CD8-positive, alpha-beta memory T cell (primary cell): Measurements from ENCODE around the gene CNTN5. TPM values are rescaled to one million over a fixed set of nuclear protein-coding genes. Genes with fewer than 3 reads are reported as not detected.

ENCODE experiments used
- CTCF ChIA-PET: fragments of 350-600 bp; sonication (Branson Sonifier 250); formaldehyde crosslinking; loops from one replicate; lab custom pipeline; 2021; ENCODE audit warnings: antibody characterized with exemption; lab: Charles Lee
- POLR2A ChIA-PET: fragments of 350-600 bp; sonication (Branson Sonifier 250); formaldehyde crosslinking; loops from one replicate; lab custom pipeline; 2021; ENCODE audit warnings: antibody characterized with exemption; lab: Charles Lee
- DNase-seq, 5 donors: peaks; one replicate each; pipeline versions ENCODE4 v3.0.0 to v3.0.0-alpha.2; 2020 to 2022; ENCODE audit warnings: mixed read lengths in 1 of 5
- H3K27ac ChIP-seq: one replicate; pipeline ENCODE4 v1.7.0; 2013; ENCODE audit warnings: low read depth, mild to moderate bottlenecking, low read length, moderate library complexity
- H3K27me3 ChIP-seq: 2 replicates; pipeline ENCODE4 v1.7.0; 2013; ENCODE audit warnings: low read length, mild to moderate bottlenecking; ENCODE audit not compliant: insufficient read depth, poor library complexity, severe bottlenecking
- H3K36me3 ChIP-seq: 2 replicates; pipeline ENCODE4 v1.7.0; 2013; ENCODE audit warnings: mild to moderate bottlenecking, low read length, moderate library complexity; ENCODE audit not compliant: insufficient read depth
- H3K4me1 ChIP-seq: 2 replicates; pipeline ENCODE4 v1.7.0; 2013; ENCODE audit warnings: mild to moderate bottlenecking, low read length, moderate library complexity; ENCODE audit not compliant: insufficient read depth
- H3K4me3 ChIP-seq: 2 replicates; pipeline ENCODE4 v1.7.0; 2013; ENCODE audit warnings: mild to moderate bottlenecking, low read length
- H3K9me3 ChIP-seq: 2 replicates; pipeline ENCODE4 v1.7.0; 2013; ENCODE audit warnings: mild to moderate bottlenecking, low read length
- H3K27ac Mint-ChIP-seq, 8 donors: one replicate each; pipeline ENCODE4 v1.8.0; 2020 to 2021; ENCODE audit warnings: mixed read lengths in 8 of 8, mild to moderate bottlenecking in 6 of 8, inconsistent platforms in 3 of 8, moderate library complexity in 3 of 8
- H3K27me3 Mint-ChIP-seq, 2 donors: one replicate each; pipeline ENCODE4 v1.8.0; 2020 to 2021; ENCODE audit warnings: mixed read lengths in 2 of 2, mild to moderate bottlenecking in 1 of 2, moderate library complexity in 1 of 2
- H3K36me3 Mint-ChIP-seq, 3 donors: one replicate each; pipeline ENCODE4 v1.8.0; 2020 to 2021; ENCODE audit warnings: mixed read lengths in 3 of 3, inconsistent platforms in 1 of 3, mild to moderate bottlenecking in 1 of 3
- H3K4me1 Mint-ChIP-seq, 3 donors: one replicate each; pipeline ENCODE4 v1.8.0; 2020 to 2021; ENCODE audit warnings: mixed read lengths in 3 of 3, inconsistent platforms in 1 of 3, mild to moderate bottlenecking in 1 of 3
- H3K4me3 Mint-ChIP-seq, 7 donors: one replicate each; pipeline ENCODE4 v1.8.0; 2020 to 2021; ENCODE audit warnings: mixed read lengths in 7 of 7, mild to moderate bottlenecking in 6 of 7, moderate library complexity in 4 of 7, inconsistent platforms in 2 of 7
- H3K9me3 Mint-ChIP-seq, 5 donors: one replicate each; pipeline ENCODE4 v1.8.0; 2020 to 2022; ENCODE audit warnings: mixed read lengths in 5 of 5, mild to moderate bottlenecking in 3 of 5, moderate library complexity in 2 of 5, inconsistent platforms in 1 of 5
- polyA plus RNA-seq: library from polyadenylated mRNA; unstranded; fragments of 300-500 nt; fragmentation: Illumina TruSeq; gene quantifications from one replicate; pipeline ENCODE4 v1.2.3, GENCODE V29; 2021
- total RNA-seq, 2 experiments: library from RNA; stranded (reverse); gene quantifications; one replicate each; pipeline ENCODE4 v1.2.3, GENCODE V29; 2021

CNTN5 gene
- total and polyA plus RNA-seq, 3 experiments from 2014 or later: not detected

DNA sequence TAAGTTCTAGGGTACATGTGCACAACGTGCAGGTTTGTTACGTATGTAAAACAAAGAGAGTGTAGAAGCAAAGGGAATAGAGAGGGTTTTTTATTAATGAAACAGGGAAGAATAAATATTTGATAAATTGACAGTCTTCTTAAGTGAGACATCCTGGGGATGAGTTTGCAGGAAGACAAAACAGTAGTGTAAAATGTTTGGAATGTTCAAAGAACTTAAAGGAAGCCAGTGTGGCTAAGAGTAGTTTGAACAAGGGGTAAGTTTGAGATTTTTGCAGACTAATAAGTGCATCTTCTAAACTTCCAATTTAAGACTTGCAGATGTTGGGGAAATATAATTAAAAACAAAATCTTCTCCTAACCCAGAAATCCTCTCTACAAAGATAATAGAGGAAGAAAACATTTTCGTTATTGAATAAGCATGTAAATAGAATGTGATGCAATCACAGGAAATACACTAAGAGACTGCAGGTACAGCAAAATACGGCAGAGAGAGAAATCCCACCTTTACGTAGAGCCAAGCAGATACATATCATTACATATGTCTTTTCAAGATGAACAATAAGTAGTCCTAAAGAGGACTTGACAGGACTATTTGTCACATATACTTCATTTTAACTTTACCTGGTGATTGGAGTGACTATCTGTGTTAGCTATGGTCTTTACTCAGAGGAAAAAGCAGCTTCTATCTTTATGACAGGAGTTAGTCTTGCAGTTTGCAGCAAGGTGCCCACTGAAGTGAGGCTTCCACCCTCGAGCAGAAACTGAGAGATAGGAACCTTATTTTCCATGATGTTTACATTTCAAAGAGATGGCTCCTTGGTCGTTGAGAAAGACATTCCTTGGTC is 402.1 kb downstream of the CNTN5 start:
- no peak overlapping the region for H3K27ac ChIP-seq
- H3K36me3 Mint-ChIP-seq: peaks cover 0 to 2% (median 0%) of the 10 kb centered on the region in 3 donors
- DNase-seq: no peak
- no peaks in the 10 kb centered on the region for H3K36me3 ChIP-seq
- H3K27me3 ChIP-seq: no peaks in the 10 kb centered on the region
- H3K9me3 Mint-ChIP-seq: peaks cover 4 to 21% (median 13%) of the 10 kb centered on the region in 5 donors
- H3K27me3 Mint-ChIP-seq: no peaks in the 10 kb centered on the region
- H3K4me1 ChIP-seq: no peaks in the 10 kb centered on the region
- no peak overlapping the region for H3K4me3 Mint-ChIP-seq
- no peaks in the 10 kb centered on the region for H3K4me1 Mint-ChIP-seq
- no peak overlapping the region for H3K4me3 ChIP-seq
- CTCF ChIA-PET: no interaction called here
- H3K9me3 ChIP-seq: no peaks in the 10 kb centered on the region
- POLR2A ChIA-PET: no interaction called here
- no peak overlapping the region for H3K27ac Mint-ChIP-seq

DNA sequence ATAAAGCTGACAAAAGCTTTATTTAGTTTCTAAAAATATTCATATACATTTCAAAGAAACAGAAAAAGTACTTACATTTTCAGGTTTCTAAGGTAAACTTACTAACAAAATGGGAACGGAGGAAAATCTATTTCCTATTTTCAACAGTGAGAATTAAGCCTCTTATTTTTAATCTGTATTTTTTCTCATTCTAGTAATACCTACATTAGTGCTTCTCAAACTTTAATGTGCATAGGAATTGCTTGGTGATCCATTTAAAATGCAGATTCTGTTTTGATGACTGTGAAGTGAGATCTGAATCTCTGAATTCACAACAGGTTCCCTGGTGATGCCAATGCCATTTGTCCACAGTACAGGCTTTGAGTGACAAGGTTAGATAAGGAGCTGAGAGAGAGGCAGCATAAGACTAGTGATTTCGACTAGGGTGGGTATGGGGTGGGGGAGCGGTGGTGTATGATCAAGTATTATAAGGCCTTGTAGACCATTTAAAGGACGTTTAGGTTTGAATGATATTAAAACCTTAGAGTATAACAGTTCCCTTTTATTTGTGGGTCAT is 402.8 kb downstream of the CNTN5 start:
- H3K4me1 Mint-ChIP-seq: no peaks in the 10 kb centered on the region
- no peak overlapping the region for H3K4me3 Mint-ChIP-seq
- no peak overlapping the region for H3K27ac Mint-ChIP-seq
- H3K27ac ChIP-seq: no peak overlapping the region
- peaks cover 4 to 21% (median 14%) of the 10 kb centered on the region in 5 donors for H3K9me3 Mint-ChIP-seq
- no peaks in the 10 kb centered on the region for H3K36me3 ChIP-seq
- H3K27me3 Mint-ChIP-seq: no peaks in the 10 kb centered on the region
- POLR2A ChIA-PET: no interaction called here
- no peak for DNase-seq
- no peaks in the 10 kb centered on the region for H3K4me1 ChIP-seq
- peaks cover 0 to 2% (median 0%) of the 10 kb centered on the region in 3 donors for H3K36me3 Mint-ChIP-seq
- H3K9me3 ChIP-seq: no peaks in the 10 kb centered on the region
- H3K27me3 ChIP-seq: no peaks in the 10 kb centered on the region
- no peak overlapping the region for H3K4me3 ChIP-seq
- CTCF ChIA-PET: no interaction called here

DNA sequence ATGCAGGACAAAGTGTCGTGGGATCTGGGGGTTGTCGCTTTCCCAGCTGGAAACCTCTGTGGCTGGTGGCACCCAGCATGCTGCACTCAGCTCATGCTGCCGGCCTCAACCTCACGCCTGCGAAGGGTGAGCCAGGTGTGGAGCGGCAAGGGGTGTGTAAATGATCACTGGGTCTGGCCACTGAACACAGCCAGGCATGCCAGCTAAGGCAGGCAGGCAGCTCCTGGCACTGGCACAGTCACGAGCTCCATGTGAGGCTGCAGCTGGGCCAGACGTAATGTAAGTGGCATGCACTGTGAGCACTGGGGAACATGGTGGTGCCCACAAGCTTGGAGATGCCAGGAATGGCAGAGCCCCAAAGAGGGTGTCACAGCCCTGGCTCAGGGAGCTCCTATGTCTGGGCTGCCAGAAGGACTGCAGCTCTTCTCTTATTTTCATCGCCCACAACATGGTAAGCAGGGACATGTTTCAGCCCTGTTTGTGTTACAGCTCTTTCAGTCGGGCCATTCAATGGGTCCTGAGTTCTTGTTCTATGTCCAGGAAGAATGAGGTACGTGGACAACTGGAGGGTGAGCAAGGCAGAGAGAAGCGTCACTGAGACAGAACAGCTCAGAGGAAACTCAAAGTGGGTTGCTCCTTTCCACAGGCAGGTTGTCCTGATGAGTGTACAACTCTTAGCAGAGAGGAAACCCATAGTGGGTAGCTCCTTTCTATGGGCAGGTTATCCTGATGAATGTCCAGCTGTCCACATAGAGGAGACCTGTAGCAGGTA is 403.8 kb downstream of the CNTN5 start:
- H3K27me3 Mint-ChIP-seq: no peaks in the 10 kb centered on the region
- DNase-seq: no peak
- Histone ChIP-seq H3K36me3 (no peaks in the 10 kb centered on the region), H3K9me3 (no peaks in the 10 kb centered on the region), H3K27me3 (no peaks in the 10 kb centered on the region), H3K27ac (no peak overlapping the region), H3K4me3 (no peak overlapping the region), H3K4me1 (no peaks in the 10 kb centered on the region)
- H3K4me3 Mint-ChIP-seq: no peak overlapping the region
- no peaks in the 10 kb centered on the region for H3K4me1 Mint-ChIP-seq
- peaks cover 6 to 21% (median 14%) of the 10 kb centered on the region in 5 donors for H3K9me3 Mint-ChIP-seq
- no peak overlapping the region for H3K27ac Mint-ChIP-seq
- H3K36me3 Mint-ChIP-seq: peaks cover 0 to 2% (median 0%) of the 10 kb centered on the region in 3 donors
- ChIA-PET CTCF (no interaction called here), POLR2A (no interaction called here)

DNA sequence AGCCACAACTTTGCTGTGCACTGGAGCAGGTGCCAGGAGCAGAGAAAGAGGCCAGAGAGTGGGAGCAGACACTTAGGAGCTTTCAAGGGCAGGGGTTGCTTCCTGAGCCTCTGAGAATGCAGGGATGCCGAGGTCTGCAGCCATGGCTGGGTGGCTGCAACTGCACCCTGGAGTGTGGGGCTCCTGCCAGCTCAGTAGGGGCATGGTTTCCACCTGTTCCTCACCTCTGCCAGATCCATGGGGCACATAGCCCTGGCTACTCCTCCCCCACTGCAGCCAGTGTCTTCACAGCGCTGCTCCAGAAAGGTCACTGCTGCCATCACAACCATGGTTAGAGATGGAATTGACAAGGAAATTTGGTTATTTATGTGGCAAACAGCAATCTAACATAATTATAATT is 404.8 kb downstream of the CNTN5 start:
- POLR2A ChIA-PET: no interaction called here
- H3K27me3 ChIP-seq: no peaks in the 10 kb centered on the region
- no peaks in the 10 kb centered on the region for H3K9me3 ChIP-seq
- no peaks in the 10 kb centered on the region for H3K4me1 ChIP-seq
- peaks cover 6 to 17% (median 11%) of the 10 kb centered on the region in 5 donors for H3K9me3 Mint-ChIP-seq
- no peaks in the 10 kb centered on the region for H3K27me3 Mint-ChIP-seq
- H3K4me3 ChIP-seq: no peak overlapping the region
- CTCF ChIA-PET: no interaction called here
- no peak overlapping the region for H3K27ac Mint-ChIP-seq
- DNase-seq: no peak
- H3K4me3 Mint-ChIP-seq: no peak overlapping the region
- no peak overlapping the region for H3K27ac ChIP-seq
- no peaks in the 10 kb centered on the region for H3K36me3 ChIP-seq
- H3K4me1 Mint-ChIP-seq: no peaks in the 10 kb centered on the region
- peaks cover 0 to 2% (median 0%) of the 10 kb centered on the region in 3 donors for H3K36me3 Mint-ChIP-seq

DNA sequence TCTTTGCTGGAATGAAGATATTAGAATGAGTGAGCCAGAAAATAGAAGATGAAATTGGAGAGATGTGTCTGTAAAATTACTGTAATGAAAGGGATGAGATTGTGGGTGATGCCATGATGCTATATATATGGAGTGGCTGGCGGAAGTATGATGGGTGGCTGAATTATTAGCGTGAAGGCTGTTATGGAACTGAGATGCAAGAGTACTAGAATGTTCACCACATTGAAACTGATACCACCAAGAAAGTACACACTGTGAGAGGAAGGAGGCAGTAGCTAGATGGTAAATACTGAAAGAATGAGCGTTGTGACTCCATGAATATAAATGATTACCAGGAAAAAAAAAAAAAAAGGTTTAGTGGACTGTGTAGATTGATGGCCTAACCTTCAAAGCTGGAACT is 411.9 kb downstream of the CNTN5 start:
- Histone ChIP-seq H3K27me3 (no peaks in the 10 kb centered on the region), H3K4me1 (no peaks in the 10 kb centered on the region), H3K36me3 (no peaks in the 10 kb centered on the region), H3K4me3 (no peak overlapping the region), H3K27ac (no peak overlapping the region), H3K9me3 (no peaks in the 10 kb centered on the region)
- Mint-ChIP-seq H3K9me3 (peaks cover 5 to 32% (median 12%) of the 10 kb centered on the region in 5 donors), H3K4me3 (no peak overlapping the region), H3K27me3 (no peaks in the 10 kb centered on the region), H3K4me1 (no peaks in the 10 kb centered on the region), H3K36me3 (no peaks in the 10 kb centered on the region), H3K27ac (no peak overlapping the region)
- ChIA-PET POLR2A (no interaction called here), CTCF (no interaction called here)
- no peak for DNase-seq

DNA sequence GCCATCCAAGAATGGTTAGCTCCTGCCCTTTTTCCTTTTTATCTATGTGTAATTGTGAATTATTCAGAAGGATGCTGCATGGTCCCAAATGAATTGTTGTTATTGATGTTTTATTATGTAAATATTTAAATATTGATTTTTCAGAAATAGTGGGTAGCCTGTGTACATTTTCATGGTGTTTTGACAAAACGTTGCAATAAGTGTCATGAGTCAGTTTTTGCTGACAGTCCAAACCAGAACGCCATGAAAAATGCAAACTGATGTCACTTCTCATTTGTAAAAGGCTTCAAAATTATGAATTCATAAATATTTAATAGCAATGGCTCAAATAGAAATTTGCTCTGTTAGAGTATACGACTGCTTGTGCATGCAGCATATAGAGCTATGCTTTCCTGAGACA is 422.5 kb downstream of the CNTN5 start:
- H3K4me3 Mint-ChIP-seq: no peak overlapping the region
- ChIA-PET CTCF (no interaction called here), POLR2A (no interaction called here)
- no peak for DNase-seq
- peaks cover 3 to 21% (median 8%) of the 10 kb centered on the region in 5 donors for H3K9me3 Mint-ChIP-seq
- Histone ChIP-seq H3K4me1 (no peaks in the 10 kb centered on the region), H3K36me3 (no peaks in the 10 kb centered on the region), H3K4me3 (no peak overlapping the region), H3K9me3 (no peaks in the 10 kb centered on the region), H3K27me3 (no peaks in the 10 kb centered on the region), H3K27ac (no peak overlapping the region)
- H3K4me1 Mint-ChIP-seq: no peaks in the 10 kb centered on the region
- H3K27me3 Mint-ChIP-seq: no peaks in the 10 kb centered on the region
- no peak overlapping the region for H3K27ac Mint-ChIP-seq
- H3K36me3 Mint-ChIP-seq: peaks cover 0 to 2% (median 0%) of the 10 kb centered on the region in 3 donors

DNA sequence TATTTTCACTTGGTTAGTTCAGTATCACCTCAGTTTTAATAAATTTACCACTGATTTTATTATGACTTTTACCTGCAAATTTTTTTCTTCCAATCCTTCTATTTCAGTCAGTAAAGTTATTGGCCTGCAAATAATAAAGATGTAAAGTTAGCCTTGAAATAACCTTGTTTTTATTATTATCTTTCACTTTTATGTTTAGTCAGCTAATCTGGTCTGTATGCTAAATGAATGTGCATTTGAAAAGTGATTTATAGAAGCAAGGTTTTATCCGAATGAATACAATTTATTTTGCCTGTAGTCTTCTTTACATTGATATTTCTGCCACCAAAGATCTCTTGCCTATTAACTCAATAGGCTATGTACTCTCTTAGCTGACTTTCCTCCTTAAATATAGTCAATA is 425.7 kb downstream of the CNTN5 start:
- Mint-ChIP-seq H3K9me3 (peaks cover 0 to 26% (median 8%) of the 10 kb centered on the region in 5 donors), H3K27ac (no peak overlapping the region), H3K4me1 (no peaks in the 10 kb centered on the region), H3K4me3 (no peak overlapping the region), H3K27me3 (no peaks in the 10 kb centered on the region), H3K36me3 (peaks cover 0 to 2% (median 0%) of the 10 kb centered on the region in 3 donors)
- no peaks in the 10 kb centered on the region for H3K4me1 ChIP-seq
- H3K4me3 ChIP-seq: no peak overlapping the region
- no peak for DNase-seq
- ChIA-PET POLR2A (no interaction called here), CTCF (no interaction called here)
- no peak overlapping the region for H3K27ac ChIP-seq
- no peaks in the 10 kb centered on the region for H3K27me3 ChIP-seq
- H3K9me3 ChIP-seq: no peaks in the 10 kb centered on the region
- H3K36me3 ChIP-seq: no peaks in the 10 kb centered on the region

DNA sequence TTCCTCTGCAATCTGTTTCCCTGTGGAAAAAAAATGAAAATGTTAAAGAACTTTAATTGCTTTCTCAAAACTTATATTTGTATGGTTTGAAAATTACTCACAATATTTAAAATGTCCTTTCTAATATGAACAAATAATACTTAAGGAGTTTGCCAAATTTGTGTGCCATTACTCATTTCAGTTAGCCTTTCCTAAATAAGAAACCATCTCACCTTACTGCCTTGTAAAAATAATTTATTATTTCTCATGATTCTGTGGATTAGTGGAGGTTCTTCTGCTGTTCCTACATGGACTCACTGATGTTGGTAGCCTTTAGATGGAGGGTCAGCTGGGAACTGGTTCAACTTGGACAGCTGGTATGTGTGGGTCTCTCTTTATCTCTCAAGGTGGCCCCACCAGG is 428.6 kb downstream of the CNTN5 start:
- no peak for DNase-seq
- H3K4me3 ChIP-seq: no peak overlapping the region
- Mint-ChIP-seq H3K27ac (no peak overlapping the region), H3K4me3 (no peak overlapping the region), H3K36me3 (peaks cover 0 to 2% (median 0%) of the 10 kb centered on the region in 3 donors), H3K27me3 (no peaks in the 10 kb centered on the region), H3K9me3 (peaks cover 2 to 22% (median 6%) of the 10 kb centered on the region in 5 donors), H3K4me1 (no peaks in the 10 kb centered on the region)
- H3K9me3 ChIP-seq: no peaks in the 10 kb centered on the region
- H3K4me1 ChIP-seq: no peaks in the 10 kb centered on the region
- H3K27me3 ChIP-seq: no peaks in the 10 kb centered on the region
- H3K27ac ChIP-seq: no peak overlapping the region
- POLR2A ChIA-PET: no interaction called here
- CTCF ChIA-PET: no interaction called here
- no peaks in the 10 kb centered on the region for H3K36me3 ChIP-seq
